ENCODE data around the gene PCDH9.

- no peak for TF ChIP-seq CTCF (conservative IDR thresholded peaks at IDR 0.05; ENCODE audit: low read length)
- TF ChIP-seq EZH2phosphoT487 (IDR thresholded peaks at IDR 0.05; ENCODE audit: borderline replicate concordance): no peak
These were observed 387.4 kb downstream of the PCDH9 start for GRCh38 chr13:66842766-66843165.

All from Loucy (cell line).